Measurements from ENCODE around the gene SNED1.
A peak's percentile ranks its signal among the peaks of the same experiment; 100 is the strongest.

Gene SNED1

DNA sequence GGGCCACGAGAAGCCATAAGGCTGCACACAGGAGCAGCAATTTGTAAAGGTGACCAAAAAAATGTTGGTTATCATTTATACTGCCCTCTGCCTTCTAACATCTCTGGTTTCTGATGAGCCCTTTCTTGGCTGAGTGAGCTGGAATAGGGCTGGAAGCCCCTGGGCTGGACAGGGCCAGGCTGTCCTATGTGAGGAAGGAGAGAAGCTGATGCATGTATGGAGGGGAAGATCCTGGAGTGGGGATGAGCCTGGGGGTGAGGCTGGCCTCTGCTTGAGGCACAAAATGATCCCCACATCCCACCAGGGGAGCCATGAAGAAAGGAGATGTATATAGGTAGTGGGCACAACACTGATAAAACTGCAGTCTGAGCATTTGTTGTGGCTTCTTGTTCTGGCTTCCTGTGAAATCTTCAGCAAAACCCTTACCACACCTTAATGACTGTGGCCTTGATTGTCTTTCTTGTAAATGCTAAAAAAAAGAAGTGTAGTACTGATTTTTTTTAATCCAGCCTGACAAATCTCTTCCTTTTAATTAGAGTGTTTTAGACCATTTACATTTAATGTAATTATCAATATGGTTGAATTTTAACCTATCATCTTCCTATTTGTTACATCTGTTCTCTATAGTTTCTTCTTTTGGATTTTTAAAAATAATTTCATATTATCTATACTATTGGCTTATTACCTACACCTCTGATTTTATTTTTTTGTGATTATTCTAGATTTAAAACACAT is 5.6 kb downstream of the SNED1 start:
- H3K4me3 ChIP-seq: no peak overlapping the region
- no peak overlapping the region for H3K9ac ChIP-seq (ENCODE audit: insufficient read length)
- no peak for DNase-seq (ENCODE audit: low read depth, low spot score)
- H3K27ac ChIP-seq: no peak overlapping the region
- no peak for TF ChIP-seq POLR2AphosphoS5 (IDR thresholded peaks at IDR 0.05; ENCODE audit: borderline replicate concordance, low read depth, low read length)
- no peak for TF ChIP-seq EZH2 (IDR thresholded peaks at IDR 0.05)
- no peak for TF ChIP-seq FOXP2 (optimal IDR thresholded peaks at IDR 0.05; ENCODE audit: control extremely low read depth, extremely low read length, insufficient read depth)
- peaks cover 16% of the 10 kb centered on the region; the same call in 1 of the 2 replicates for H3K9me3 ChIP-seq (ENCODE audit: low read depth, low read length)
- no peaks in the 10 kb centered on the region for H3K36me3 ChIP-seq (ENCODE audit: insufficient read depth, low read length)

- no peak for DNase-seq (ENCODE audit: low read depth, low spot score)
- Histone ChIP-seq H3K36me3 (ENCODE audit: insufficient read depth, low read length) (no peaks in the 10 kb centered on the region), H3K9ac (ENCODE audit: insufficient read length) (no peak overlapping the region), H3K4me3 (no peak overlapping the region), H3K9me3 (ENCODE audit: low read depth, low read length) (peaks cover 16% of the 10 kb centered on the region; the same call in 1 of the 2 replicates), H3K27ac (no peak overlapping the region)
- TF ChIP-seq EZH2 (IDR thresholded peaks at IDR 0.05): no peak
- no peak for TF ChIP-seq FOXP2 (optimal IDR thresholded peaks at IDR 0.05; ENCODE audit: control extremely low read depth, extremely low read length, insufficient read depth)
- TF ChIP-seq POLR2AphosphoS5 (IDR thresholded peaks at IDR 0.05; ENCODE audit: borderline replicate concordance, low read depth, low read length): no peak
Observed at GRCh38 chr2:241005569-241005968, 7.2 kb downstream of the SNED1 start.

DNA sequence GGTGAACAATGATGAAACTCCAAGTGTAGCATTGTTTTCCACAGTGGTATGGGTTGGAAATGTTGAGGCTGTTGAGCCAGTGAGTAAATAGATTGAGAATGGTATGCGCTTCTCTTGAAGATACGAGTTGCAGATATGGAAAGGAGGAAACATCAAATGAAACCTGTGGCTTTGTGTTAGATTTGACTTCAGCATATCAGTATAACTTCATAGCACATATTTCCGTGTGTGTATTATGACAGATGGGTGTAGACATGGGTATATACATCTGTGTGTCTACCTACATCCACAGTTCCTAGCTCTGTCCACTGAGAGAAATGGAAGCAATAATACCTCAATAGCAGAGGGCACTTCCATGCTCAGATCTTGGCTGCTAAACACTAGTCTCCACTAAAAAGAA is 8.0 kb downstream of the SNED1 start:
- DNase-seq (ENCODE audit: low read depth, low spot score): no peak
- Histone ChIP-seq H3K9ac (ENCODE audit: insufficient read length) (no peak overlapping the region), H3K9me3 (ENCODE audit: low read depth, low read length) (peaks cover 16% of the 10 kb centered on the region; the same call in 1 of the 2 replicates), H3K4me3 (no peak overlapping the region), H3K36me3 (ENCODE audit: insufficient read depth, low read length) (no peaks in the 10 kb centered on the region), H3K27ac (peak overlapping the region; percentile 50; the same call in 1 of the 2 replicates)
- no peak for TF ChIP-seq EZH2 (IDR thresholded peaks at IDR 0.05)
- no peak for TF ChIP-seq POLR2AphosphoS5 (IDR thresholded peaks at IDR 0.05; ENCODE audit: borderline replicate concordance, low read depth, low read length)
- no peak for TF ChIP-seq FOXP2 (optimal IDR thresholded peaks at IDR 0.05; ENCODE audit: control extremely low read depth, extremely low read length, insufficient read depth)

- Histone ChIP-seq H3K36me3 (ENCODE audit: insufficient read depth, low read length) (no peaks in the 10 kb centered on the region), H3K9me3 (ENCODE audit: low read depth, low read length) (peaks cover 16% of the 10 kb centered on the region; the same call in 1 of the 2 replicates), H3K4me3 (no peak overlapping the region), H3K27ac (no peak overlapping the region), H3K9ac (ENCODE audit: insufficient read length) (no peak overlapping the region)
- TF ChIP-seq FOXP2 (optimal IDR thresholded peaks at IDR 0.05; ENCODE audit: control extremely low read depth, extremely low read length, insufficient read depth) (no peak), POLR2AphosphoS5 (IDR thresholded peaks at IDR 0.05; ENCODE audit: borderline replicate concordance, low read depth, low read length) (no peak), EZH2 (IDR thresholded peaks at IDR 0.05) (no peak)
- DNase-seq (ENCODE audit: low read depth, low spot score): no peak
Observed at GRCh38 chr2:241007111-241007510, 8.7 kb downstream of the SNED1 start.

GRCh38 chr2:241007880-241008710 is 9.7 kb downstream of the SNED1 start:
- Histone ChIP-seq H3K27ac (0 out of 2 replicates have a peak overlapping the region, but pooled peaks have one; percentile 3), H3K4me3 (no peak overlapping the region), H3K9me3 (ENCODE audit: low read depth, low read length) (peaks cover 16% of the 10 kb centered on the region; the same call in 1 of the 2 replicates), H3K9ac (ENCODE audit: insufficient read length) (no peak overlapping the region), H3K36me3 (ENCODE audit: insufficient read depth, low read length) (no peaks in the 10 kb centered on the region)
- DNase-seq (ENCODE audit: low read depth, low spot score): no peak
- TF ChIP-seq FOXP2 (optimal IDR thresholded peaks at IDR 0.05; ENCODE audit: control extremely low read depth, extremely low read length, insufficient read depth): no peak

DNA sequence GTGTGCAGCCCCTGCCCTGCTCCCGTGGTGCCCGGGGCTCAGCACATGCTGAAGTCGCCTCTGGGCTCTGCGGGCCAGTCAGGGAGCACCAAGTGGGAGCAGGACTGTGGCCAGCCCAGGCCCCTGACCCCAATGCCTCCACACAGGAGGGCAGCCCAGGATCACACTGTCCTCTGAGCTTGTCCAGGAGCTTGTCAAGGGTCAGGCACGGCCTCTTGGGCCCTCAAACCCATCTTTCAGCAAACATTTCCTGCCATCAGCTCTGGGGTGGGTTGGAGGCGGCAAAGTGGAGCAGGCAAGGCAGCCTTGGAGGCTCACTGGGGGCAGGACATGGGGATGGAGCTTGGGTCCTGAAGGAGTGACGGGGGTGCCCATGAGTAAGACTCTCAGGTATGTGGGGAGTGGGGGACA is 10.3 kb downstream of the SNED1 start:
- no peak overlapping the region for H3K4me3 ChIP-seq
- no peak overlapping the region for H3K9ac ChIP-seq (ENCODE audit: insufficient read length)
- TF ChIP-seq FOXP2 (optimal IDR thresholded peaks at IDR 0.05; ENCODE audit: control extremely low read depth, extremely low read length, insufficient read depth): no peak
- no peak for TF ChIP-seq POLR2AphosphoS5 (IDR thresholded peaks at IDR 0.05; ENCODE audit: borderline replicate concordance, low read depth, low read length)
- TF ChIP-seq EZH2 (IDR thresholded peaks at IDR 0.05): no peak
- peaks cover 16% of the 10 kb centered on the region; the same call in 1 of the 2 replicates for H3K9me3 ChIP-seq (ENCODE audit: low read depth, low read length)
- H3K27ac ChIP-seq: no peak overlapping the region
- no peak for DNase-seq (ENCODE audit: low read depth, low spot score)
- H3K36me3 ChIP-seq (ENCODE audit: insufficient read depth, low read length): no peaks in the 10 kb centered on the region

DNA sequence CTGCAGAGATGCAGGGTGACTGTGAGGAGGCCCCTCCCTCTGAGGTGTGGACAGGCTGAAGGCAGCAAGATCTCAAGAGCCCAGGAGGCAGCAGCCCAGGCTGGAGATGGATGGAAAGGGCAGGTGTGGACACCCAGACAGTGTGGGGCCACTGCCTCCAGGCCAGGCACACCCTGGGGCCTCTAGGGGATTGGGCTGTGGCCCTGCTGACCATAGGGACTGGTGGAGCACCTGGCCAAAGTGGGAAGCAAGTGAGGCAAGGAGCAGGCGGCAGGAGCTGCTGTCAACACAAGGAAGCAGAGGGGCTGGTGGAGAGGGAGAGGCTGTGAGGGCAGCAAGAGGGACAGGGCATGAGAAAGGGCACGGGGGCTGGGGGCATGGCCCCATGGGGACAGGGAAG is 10.8 kb downstream of the SNED1 start:
- H3K9me3 ChIP-seq (ENCODE audit: low read depth, low read length): peaks cover 12% of the 10 kb centered on the region; the same call in 1 of the 2 replicates
- no peak for TF ChIP-seq POLR2AphosphoS5 (IDR thresholded peaks at IDR 0.05; ENCODE audit: borderline replicate concordance, low read depth, low read length)
- no peak for TF ChIP-seq EZH2 (IDR thresholded peaks at IDR 0.05)
- TF ChIP-seq FOXP2 (optimal IDR thresholded peaks at IDR 0.05; ENCODE audit: control extremely low read depth, extremely low read length, insufficient read depth): no peak
- no peak overlapping the region for H3K9ac ChIP-seq (ENCODE audit: insufficient read length)
- peak overlapping the region; percentile 74 for H3K4me3 ChIP-seq
- peak overlapping the region; percentile 98 for H3K27ac ChIP-seq
- DNase-seq (ENCODE audit: low read depth, low spot score): no peak
- no peaks in the 10 kb centered on the region for H3K36me3 ChIP-seq (ENCODE audit: insufficient read depth, low read length)
